ENCODE data around the gene FAM120A. TPM values are rescaled to one million over a fixed set of nuclear protein-coding genes. Genes with fewer than 3 reads are reported as not detected.

Gene FAM120A
- total RNA-seq, 1 experiment from 2014 or later = 100 TPM

GRCh38 chr9:93473411-93473810, 21.9 kb downstream of the FAM120A start:
- peak; percentile 24 for DNase-seq (ENCODE audit: low read depth)

GRCh38 chr9:93475108-93475507, 23.6 kb downstream of the FAM120A start:
- no peak for DNase-seq (ENCODE audit: low read depth)

- DNase-seq (ENCODE audit: low read depth) = no peak
These were observed 24.4 kb downstream of the FAM120A start for GRCh38 chr9:93475856-93476255.

- no peak for DNase-seq (ENCODE audit: low read depth)
These were observed 25.4 kb downstream of the FAM120A start for GRCh38 chr9:93476924-93477323.

GRCh38 chr9:93477397-93477796, 25.9 kb downstream of the FAM120A start:
- DNase-seq (ENCODE audit: low read depth) = no peak

GRCh38 chr9:93479726-93480125, 28.2 kb downstream of the FAM120A start:
- DNase-seq (ENCODE audit: low read depth) = no peak

- no peak for DNase-seq (ENCODE audit: low read depth)
These were observed 28.8 kb downstream of the FAM120A start for GRCh38 chr9:93480262-93480661.

GRCh38 chr9:93480728-93481324, 29.3 kb downstream of the FAM120A start:
- no peak for DNase-seq (ENCODE audit: low read depth)

- DNase-seq (ENCODE audit: low read depth) = no peak
These were observed 32.0 kb downstream of the FAM120A start for GRCh38 chr9:93483497-93483896.

- no peak for DNase-seq (ENCODE audit: low read depth)
These were observed 34.8 kb downstream of the FAM120A start for GRCh38 chr9:93486268-93486667.

- DNase-seq (ENCODE audit: low read depth) = no peak
These were observed 36.8 kb downstream of the FAM120A start for GRCh38 chr9:93488244-93488643.

- DNase-seq (ENCODE audit: low read depth) = no peak
These were observed 40.2 kb downstream of the FAM120A start for GRCh38 chr9:93491593-93492232.

GRCh38 chr9:93492327-93492726, 40.8 kb downstream of the FAM120A start:
- no peak for DNase-seq (ENCODE audit: low read depth)

GRCh38 chr9:93493949-93494348, 42.5 kb downstream of the FAM120A start:
- DNase-seq (ENCODE audit: low read depth) = no peak

GRCh38 chr9:93496285-93496684, 44.8 kb downstream of the FAM120A start:
- DNase-seq (ENCODE audit: low read depth) = no peak

- no peak for DNase-seq (ENCODE audit: low read depth)
These were observed 49.2 kb downstream of the FAM120A start for GRCh38 chr9:93500571-93501298.

- DNase-seq (ENCODE audit: low read depth) = peak; percentile 22
These were observed 49.9 kb downstream of the FAM120A start for GRCh38 chr9:93501406-93501805.

- no peak for DNase-seq (ENCODE audit: low read depth)
These were observed 51.9 kb downstream of the FAM120A start for GRCh38 chr9:93503381-93503780.

GRCh38 chr9:93505541-93506132, 54.2 kb downstream of the FAM120A start:
- DNase-seq (ENCODE audit: low read depth) = no peak

- DNase-seq (ENCODE audit: low read depth) = no peak
These were observed 56.3 kb downstream of the FAM120A start for GRCh38 chr9:93507768-93508167.

- DNase-seq (ENCODE audit: low read depth) = no peak
These were observed 56.7 kb downstream of the FAM120A start for GRCh38 chr9:93508207-93508606.

GRCh38 chr9:93509084-93509483, 57.6 kb downstream of the FAM120A start:
- no peak for DNase-seq (ENCODE audit: low read depth)

GRCh38 chr9:93510041-93510440, 58.6 kb downstream of the FAM120A start:
- DNase-seq (ENCODE audit: low read depth) = no peak
